RWPE1 (cell line): ENCODE data around the gene RPS3.
"Not testable (repeated sequence)": the region's sequence is repeated elsewhere in the genome, so short reads cannot be mapped to it uniquely, and the experiment has no call there.

Source experiments
- CTCF ChIA-PET: fragments of 350-600 bp; sonication (Branson Sonifier 250); formaldehyde crosslinking; extraction: SDS; loops from one replicate; lab custom pipeline; 2021; lab: Yijun Ruan, JAX
- POLR2A ChIA-PET: fragments of 400-600 bp; formaldehyde crosslinking; extraction: SDS; loops from one replicate; lab custom pipeline; 2020; ENCODE audit warnings: antibody characterized with exemption; ENCODE audit not compliant: low non-redundant PET; lab: Yijun Ruan, JAX
- DNase-seq: peaks from one replicate; pipeline ENCODE4 v3.0.0; 2012; ENCODE audit warnings: low spot score
- H3K27ac ChIP-seq: fragments of 450-650 bp; 2 replicates; pipeline ENCODE4 v1.5.1; 2017
- CTCF ChIP-seq: fragments of 450-650 bp; conservative IDR thresholded peaks from 2 replicates; pipeline ENCODE4 v1.5.1; 2017; ENCODE audit warnings: low read depth, mild to moderate bottlenecking

RPS3 gene

GRCh38 chr11:75402002-75402773 is 2.9 kb downstream of the RPS3 start:
- H3K27ac ChIP-seq = peak overlapping the region; percentile 46
- no peak for TF ChIP-seq CTCF
- no peak for DNase-seq
- CTCF ChIA-PET = no interaction called here
- POLR2A ChIA-PET = no interaction called here

GRCh38 chr11:75403037-75403436 is 3.7 kb downstream of the RPS3 start:
- H3K27ac ChIP-seq = no peak overlapping the region
- TF ChIP-seq CTCF = no peak
- ChIA-PET POLR2A (no interaction called here), CTCF (no interaction called here)
- no peak for DNase-seq

GRCh38 chr11:75403983-75404658 is 4.8 kb downstream of the RPS3 start:
- ChIA-PET POLR2A (no interaction called here), CTCF (no interaction called here)
- H3K27ac ChIP-seq = peak overlapping the region; percentile 51
- no peak for TF ChIP-seq CTCF
- DNase-seq = no peak

GRCh38 chr11:75406338-75406777 is 7.0 kb downstream of the RPS3 start:
- CTCF ChIA-PET = no interaction called here
- TF ChIP-seq CTCF = no peak
- POLR2A ChIA-PET = no interaction called here
- no peak overlapping the region for H3K27ac ChIP-seq
- no peak for DNase-seq

GRCh38 chr11:75408957-75409219 is 9.6 kb downstream of the RPS3 start:
- peak overlapping the region; percentile 37; the same call in 1 of the 2 replicates for H3K27ac ChIP-seq
- POLR2A ChIA-PET = interaction anchor here (0.6 kb wide), 1 partner anchor 65 kb away, joined by 3 read pairs; no protein-coding TSS in a partner anchor

GRCh38 chr11:75409971-75410370 is 10.7 kb downstream of the RPS3 start:
- H3K27ac ChIP-seq, POLR2A ChIA-PET, CTCF ChIA-PET, DNase-seq: not testable (repeated sequence)

More at GRCh38 chr11:75408957-75409219, 9.6 kb downstream of the RPS3 start:
- no peak for DNase-seq
- no peak for TF ChIP-seq CTCF
- CTCF ChIA-PET = interaction anchor here (0.6 kb wide), 1 partner anchor 106 kb away, joined by 4 read pairs; no protein-coding TSS in a partner anchor

GRCh38 chr11:75413146-75413545 is 13.8 kb downstream of the RPS3 start:
- POLR2A ChIA-PET, DNase-seq: not testable (repeated sequence)
- H3K27ac ChIP-seq = peak overlapping the region; percentile 33
- CTCF ChIA-PET = interaction anchor here (0.6 to 0.7 kb wide), 2 partner anchors 484 to 1707 kb away, joined by 3 read pairs; no protein-coding TSS in a partner anchor
